ENCODE data around the gene IRAK3. TPM values are rescaled to one million over a fixed set of nuclear protein-coding genes. Genes with fewer than 3 reads are reported as not detected.

The IRAK3 gene
- total RNA-seq, 2 donors from 2014 or later: 0.27 to 0.59 TPM

GRCh38 chr12:66160704-66161103 is 28.3 kb upstream of the IRAK3 start:
- Histone ChIP-seq H3K4me3 (ENCODE audit: low read length) (no peak overlapping the region), H3K27me3 (ENCODE audit: control insufficient read depth, insufficient read depth, low read length, poor library complexity, severe bottlenecking) (no peaks in the 10 kb centered on the region), H3K36me3 (ENCODE audit: control insufficient read depth, insufficient read depth, low read length) (peaks cover 16% of the 10 kb centered on the region), H3K9ac (ENCODE audit: extremely low read depth, low read length, poor library complexity, severe bottlenecking) (no peak overlapping the region), H3K9me3 (ENCODE audit: control insufficient read depth, low read length) (peaks cover 16% of the 10 kb centered on the region), H3K27ac (ENCODE audit: low read depth, low read length) (no peak overlapping the region), H3K4me1 (ENCODE audit: control insufficient read depth, insufficient read depth, low read length) (no peaks in the 10 kb centered on the region)
- no peak for TF ChIP-seq CTCF (conservative IDR thresholded peaks at IDR 0.05)
- H3K4me3 Mint-ChIP-seq: no peak overlapping the region
- no peaks in the 10 kb centered on the region for H3K27me3 Mint-ChIP-seq (ENCODE audit: insufficient read depth)
- H3K4me1 Mint-ChIP-seq: no peaks in the 10 kb centered on the region
- H3K9me3 Mint-ChIP-seq: peaks cover 23% of the 10 kb centered on the region
- H3K27ac Mint-ChIP-seq: no peak overlapping the region
- H3K36me3 Mint-ChIP-seq (ENCODE audit: low read depth): peaks cover 21% of the 10 kb centered on the region
- 91 to 94% methylated on average over 14 to 28 of the region's 28 CpGs for WGBS, 2 experiments (ENCODE audit: insufficient coverage in 1 of 2, insufficient read length in 1 of 2)
- DNase-seq: no peak

GRCh38 chr12:66162701-66163100 is 26.3 kb upstream of the IRAK3 start:
- peaks cover 27% of the 10 kb centered on the region for H3K36me3 Mint-ChIP-seq (ENCODE audit: low read depth)
- H3K27ac Mint-ChIP-seq: no peak overlapping the region
- peaks cover 32% of the 10 kb centered on the region for H3K9me3 ChIP-seq (ENCODE audit: control insufficient read depth, low read length)
- WGBS, 2 experiments (ENCODE audit: insufficient coverage in 1 of 2, insufficient read length in 1 of 2): 93 to 100% methylated on average over 2 of the region's 2 CpGs
- no peak for TF ChIP-seq CTCF (conservative IDR thresholded peaks at IDR 0.05)
- H3K9me3 Mint-ChIP-seq: peaks cover 28% of the 10 kb centered on the region
- no peak overlapping the region for H3K27ac ChIP-seq (ENCODE audit: low read depth, low read length)
- no peaks in the 10 kb centered on the region for H3K27me3 Mint-ChIP-seq (ENCODE audit: insufficient read depth)
- no peaks in the 10 kb centered on the region for H3K4me1 Mint-ChIP-seq
- H3K36me3 ChIP-seq (ENCODE audit: control insufficient read depth, insufficient read depth, low read length): peaks cover 21% of the 10 kb centered on the region
- no peaks in the 10 kb centered on the region for H3K4me1 ChIP-seq (ENCODE audit: control insufficient read depth, insufficient read depth, low read length)
- H3K4me3 ChIP-seq (ENCODE audit: low read length): no peak overlapping the region
- H3K27me3 ChIP-seq (ENCODE audit: control insufficient read depth, insufficient read depth, low read length, poor library complexity, severe bottlenecking): no peaks in the 10 kb centered on the region
- no peak overlapping the region for H3K4me3 Mint-ChIP-seq
- no peak for DNase-seq
- H3K9ac ChIP-seq (ENCODE audit: extremely low read depth, low read length, poor library complexity, severe bottlenecking): no peak overlapping the region

- peaks cover 21% of the 10 kb centered on the region for H3K36me3 ChIP-seq (ENCODE audit: control insufficient read depth, insufficient read depth, low read length)
- Mint-ChIP-seq H3K4me3 (no peak overlapping the region), H3K27me3 (ENCODE audit: insufficient read depth) (no peaks in the 10 kb centered on the region), H3K4me1 (no peaks in the 10 kb centered on the region), H3K36me3 (ENCODE audit: low read depth) (peaks cover 27% of the 10 kb centered on the region), H3K9me3 (peaks cover 28% of the 10 kb centered on the region), H3K27ac (no peak overlapping the region)
- peaks cover 32% of the 10 kb centered on the region for H3K9me3 ChIP-seq (ENCODE audit: control insufficient read depth, low read length)
- no peak for TF ChIP-seq CTCF (conservative IDR thresholded peaks at IDR 0.05)
- 88 to 100% methylated on average over 2 of the region's 4 CpGs for WGBS, 2 experiments (ENCODE audit: insufficient coverage in 1 of 2, insufficient read length in 1 of 2)
- no peak overlapping the region for H3K27ac ChIP-seq (ENCODE audit: low read depth, low read length)
- H3K4me3 ChIP-seq (ENCODE audit: low read length): no peak overlapping the region
- no peaks in the 10 kb centered on the region for H3K4me1 ChIP-seq (ENCODE audit: control insufficient read depth, insufficient read depth, low read length)
- no peak for DNase-seq
- H3K27me3 ChIP-seq (ENCODE audit: control insufficient read depth, insufficient read depth, low read length, poor library complexity, severe bottlenecking): no peaks in the 10 kb centered on the region
- no peak overlapping the region for H3K9ac ChIP-seq (ENCODE audit: extremely low read depth, low read length, poor library complexity, severe bottlenecking)
Measured at GRCh38 chr12:66163289-66163688, 25.7 kb upstream of the IRAK3 start.

Measured in endodermal cell (in vitro differentiated cells).